GM19035 (cell line): ENCODE measurements around the gene GPR37L1.

ENCODE experiments used
- ATAC-seq: cut with Tn5 transposase; IDR thresholded peaks from one replicate; pipeline ENCODE4 v1.9.1; 2021; ENCODE audit not compliant: unreplicated experiment

The GPR37L1 gene

GRCh38 chr1:202154148-202154765 lies 31.5 kb downstream of the GPR37L1 start:
- ATAC-seq: no peak

GRCh38 chr1:202154766-202155477 lies 32.2 kb downstream of the GPR37L1 start:
- no peak for ATAC-seq

- ATAC-seq: no peak
Measured at GRCh38 chr1:202155478-202156021, 32.8 kb downstream of the GPR37L1 start.

- no peak for ATAC-seq
Measured at GRCh38 chr1:202156590-202156989, 33.9 kb downstream of the GPR37L1 start.

GRCh38 chr1:202157945-202158344 lies 35.2 kb downstream of the GPR37L1 start:
- no peak for ATAC-seq

GRCh38 chr1:202158810-202159533 lies 36.3 kb downstream of the GPR37L1 start:
- no peak for ATAC-seq

- ATAC-seq: no peak
Measured at GRCh38 chr1:202159534-202160371, 37.0 kb downstream of the GPR37L1 start.

GRCh38 chr1:202160377-202160940 lies 37.7 kb downstream of the GPR37L1 start, which contains the start of gene PTPN7:
PTPN7 (minus strand) TSS chr1:202160602; CDS start chr1:202159402, 1,200 bp downstream.
- no peak for ATAC-seq

GRCh38 chr1:202161151-202162046 lies 38.7 kb downstream of the GPR37L1 start:
- no peak for ATAC-seq

GRCh38 chr1:202162047-202162417 lies 39.3 kb downstream of the GPR37L1 start:
- no peak for ATAC-seq

GRCh38 chr1:202162418-202163280 lies 39.9 kb downstream of the GPR37L1 start:
- ATAC-seq: no peak

- no peak for ATAC-seq
Measured at GRCh38 chr1:202163281-202164270, 40.9 kb downstream of the GPR37L1 start.

GRCh38 chr1:202164271-202165037 lies 41.7 kb downstream of the GPR37L1 start:
- ATAC-seq: peak; percentile 60

- no peak for ATAC-seq
Measured at GRCh38 chr1:202165267-202165941, 42.7 kb downstream of the GPR37L1 start.

GRCh38 chr1:202165942-202166843 lies 43.5 kb downstream of the GPR37L1 start:
- ATAC-seq: no peak
